SKM-1 (cell line): ENCODE data around the gene RGS7.
"Not testable (repeated sequence)": the region's sequence is repeated elsewhere in the genome, so short reads cannot be mapped to it uniquely, and the experiment has no call there.

Experiments
- DNase-seq: peaks from one replicate; lab custom pipeline; 2025; ENCODE audit not compliant: unreplicated experiment; lab: John Stamatoyannopoulos, UW

The RGS7 gene

GRCh38 chr1:240739139-240739538, 617.9 kb downstream of the RGS7 start:
- no peak for DNase-seq

GRCh38 chr1:240737766-240738265, 619.2 kb downstream of the RGS7 start:
- DNase-seq = no peak

- no peak for DNase-seq
These were observed 619.7 kb downstream of the RGS7 start for GRCh38 chr1:240737298-240737697.

DNA sequence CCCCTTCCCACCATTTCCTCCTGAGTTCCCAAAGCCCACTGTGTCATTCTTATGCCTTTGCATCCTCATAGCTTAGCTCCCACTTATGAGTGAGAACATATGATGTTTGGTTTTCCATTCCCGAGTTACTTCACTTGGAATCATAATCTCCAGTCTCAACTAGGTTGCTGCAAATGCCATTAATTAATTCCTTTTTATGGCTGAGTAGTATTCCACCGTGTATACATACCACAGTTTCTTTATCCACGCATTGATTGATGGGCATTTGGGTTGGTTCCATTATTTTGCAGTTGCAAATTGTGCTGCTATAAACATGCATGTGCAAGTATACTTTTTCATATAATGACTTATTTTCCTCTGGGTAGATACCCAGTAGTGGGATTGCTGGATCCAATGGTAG, 622.3 kb downstream of the RGS7 start:
- DNase-seq = not testable (repeated sequence)

DNA sequence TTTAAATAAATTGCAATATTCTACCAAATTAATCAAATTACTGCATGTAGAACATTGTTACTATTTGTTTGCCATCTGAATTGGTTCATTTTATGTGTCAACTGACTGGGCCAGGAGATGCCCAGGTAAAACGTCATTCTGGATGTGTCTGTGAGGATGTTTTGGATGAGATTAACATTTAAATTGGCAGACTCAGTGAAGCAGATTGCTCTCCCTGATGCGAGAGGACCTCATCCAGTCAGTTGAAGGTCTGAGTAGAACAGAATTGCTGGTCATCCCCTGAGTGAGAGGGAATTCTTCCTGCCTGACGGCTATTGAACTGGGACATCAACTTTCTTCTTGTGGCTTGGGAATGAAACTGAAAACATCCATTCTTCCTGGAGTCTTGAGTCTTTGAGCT, 623.0 kb downstream of the RGS7 start:
- DNase-seq = no peak

GRCh38 chr1:240732390-240732789, 624.6 kb downstream of the RGS7 start:
- peak; percentile 57 for DNase-seq
